Measurements from ENCODE around the gene POLR2F. TPM values are rescaled to one million over a fixed set of nuclear protein-coding genes. Genes with fewer than 3 reads are reported as not detected.
A peak's percentile ranks its signal among the peaks of the same experiment; 100 is the strongest.

The POLR2F gene
- total RNA-seq, 4 donors from 2014 or later = 84.1 to 152 (median 134) TPM

DNA sequence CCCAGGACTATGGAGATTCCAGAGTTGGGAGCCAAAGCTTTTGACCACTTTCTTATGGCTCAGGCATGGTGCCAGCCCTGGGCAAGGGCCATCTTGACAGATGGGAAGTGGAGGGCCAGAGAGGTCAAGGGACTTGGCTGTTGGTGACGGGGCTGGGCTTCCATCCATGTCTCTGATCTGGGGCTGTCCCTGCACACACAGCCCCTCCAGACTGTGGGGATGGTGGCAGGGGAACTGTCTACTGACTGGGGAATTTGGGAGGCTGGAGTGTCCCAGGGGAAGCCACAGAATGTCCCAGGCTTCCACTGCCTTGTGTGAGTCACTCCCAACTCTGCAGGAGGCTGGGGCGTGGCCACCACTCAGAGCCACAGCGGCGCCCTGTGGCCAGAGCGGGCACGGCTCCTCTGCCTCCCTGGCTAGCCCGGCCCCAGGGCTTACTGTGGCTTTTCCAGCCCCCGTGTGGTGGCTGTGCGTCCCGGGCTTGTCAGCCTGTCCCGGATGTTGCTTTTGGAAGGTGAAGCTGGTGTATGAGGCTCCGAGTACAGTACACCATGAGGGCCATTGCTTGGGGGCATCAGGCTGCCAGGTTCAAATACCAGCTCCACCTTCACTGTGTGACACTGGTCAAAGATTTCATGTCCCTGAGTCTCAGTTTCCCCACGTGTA lies 19.7 kb upstream of the POLR2F start:
- Histone ChIP-seq H3K27ac (peak overlapping the region; percentile 63 to 83 (median 70)), H3K9me3 (no peaks in the 10 kb centered on the region), H3K4me1 (peaks cover 11 to 12% of the 10 kb centered on the region in 2 donors), H3K4me3 (no peak overlapping the region), H3K36me3 (peaks cover 0 to 14% of the 10 kb centered on the region in 2 donors), H3K27me3 (no peaks in the 10 kb centered on the region)
- peak; percentile 96 to 99 for ATAC-seq
- intact Hi-C loops (cut with DNase I; ENCODE audit: low total_unique reads) (loop anchor here (1.0 to 5.0 kb wide), 3 partner anchors 28 to 117 kb away; partner anchors contain the start of gene MICALL1), in situ Hi-C loops (cut with MboI; ENCODE audit: low sequenced_read_pairs in 4 of 4) (no loop called here)
- no peak for TF ChIP-seq POLR2A (IDR thresholded peaks at IDR 0.05)
- TF ChIP-seq, protein P1, sequence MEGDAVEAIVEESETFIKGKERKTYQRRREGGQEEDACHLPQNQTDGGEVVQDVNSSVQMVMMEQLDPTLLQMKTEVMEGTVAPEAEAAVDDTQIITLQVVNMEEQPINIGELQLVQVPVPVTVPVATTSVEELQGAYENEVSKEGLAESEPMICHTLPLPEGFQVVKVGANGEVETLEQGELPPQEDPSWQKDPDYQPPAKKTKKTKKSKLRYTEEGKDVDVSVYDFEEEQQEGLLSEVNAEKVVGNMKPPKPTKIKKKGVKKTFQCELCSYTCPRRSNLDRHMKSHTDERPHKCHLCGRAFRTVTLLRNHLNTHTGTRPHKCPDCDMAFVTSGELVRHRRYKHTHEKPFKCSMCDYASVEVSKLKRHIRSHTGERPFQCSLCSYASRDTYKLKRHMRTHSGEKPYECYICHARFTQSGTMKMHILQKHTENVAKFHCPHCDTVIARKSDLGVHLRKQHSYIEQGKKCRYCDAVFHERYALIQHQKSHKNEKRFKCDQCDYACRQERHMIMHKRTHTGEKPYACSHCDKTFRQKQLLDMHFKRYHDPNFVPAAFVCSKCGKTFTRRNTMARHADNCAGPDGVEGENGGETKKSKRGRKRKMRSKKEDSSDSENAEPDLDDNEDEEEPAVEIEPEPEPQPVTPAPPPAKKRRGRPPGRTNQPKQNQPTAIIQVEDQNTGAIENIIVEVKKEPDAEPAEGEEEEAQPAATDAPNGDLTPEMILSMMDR (IDR thresholded peaks at IDR 0.05 in 4 of 5, conservative IDR thresholded peaks at IDR 0.05 in 1 of 5) = peak; percentile 90 to 99 (median 96)
- DNase-seq = peak; percentile 79 to 88

DNA sequence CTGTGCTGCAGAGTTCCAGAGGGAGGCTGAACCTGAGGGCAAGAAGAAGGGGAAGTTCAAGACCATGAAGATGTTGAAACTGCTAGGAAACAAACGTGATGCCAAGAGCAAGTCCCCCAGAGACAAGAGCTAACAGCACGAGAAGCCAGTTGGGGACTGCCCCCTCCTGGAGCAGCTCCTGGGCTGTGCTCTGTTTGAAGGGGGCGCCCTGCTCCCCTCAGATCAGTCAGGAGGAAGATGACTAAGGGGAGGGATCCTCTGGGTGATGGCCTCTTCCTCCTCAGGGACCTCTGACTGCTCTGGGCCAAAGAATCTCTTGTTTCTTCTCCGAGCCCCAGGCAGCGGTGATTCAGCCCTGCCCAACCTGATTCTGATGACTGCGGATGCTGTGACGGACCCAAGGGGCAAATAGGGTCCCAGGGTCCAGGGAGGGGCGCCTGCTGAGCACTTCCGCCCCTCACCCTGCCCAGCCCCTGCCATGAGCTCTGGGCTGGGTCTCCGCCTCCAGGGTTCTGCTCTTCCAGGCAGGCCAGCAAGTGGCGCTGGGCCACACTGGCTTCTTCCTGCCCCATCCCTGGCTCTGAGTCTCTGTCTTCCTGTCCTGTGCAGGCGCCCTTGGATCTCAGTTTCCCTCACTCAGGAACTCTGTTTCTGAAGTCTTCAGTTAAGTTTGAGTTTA lies 12.7 kb upstream of the POLR2F start:
- Histone ChIP-seq H3K9me3 (no peaks in the 10 kb centered on the region), H3K4me1 (no peaks in the 10 kb centered on the region), H3K27me3 (no peaks in the 10 kb centered on the region), H3K4me3 (no peak overlapping the region), H3K36me3 (peaks cover 0 to 31% of the 10 kb centered on the region in 2 donors), H3K27ac (no peak overlapping the region)
- ATAC-seq (no peak), DNase-seq (no peak)
- in situ Hi-C loops (cut with MboI; ENCODE audit: low sequenced_read_pairs in 4 of 4) = no loop called here
- intact Hi-C loops (cut with DNase I; ENCODE audit: low total_unique reads) = no loop called here
- no peak for TF ChIP-seq POLR2A (IDR thresholded peaks at IDR 0.05)
- TF ChIP-seq, protein P1 (IDR thresholded peaks at IDR 0.05 in 4 of 5, conservative IDR thresholded peaks at IDR 0.05 in 1 of 5) = no peak

DNA sequence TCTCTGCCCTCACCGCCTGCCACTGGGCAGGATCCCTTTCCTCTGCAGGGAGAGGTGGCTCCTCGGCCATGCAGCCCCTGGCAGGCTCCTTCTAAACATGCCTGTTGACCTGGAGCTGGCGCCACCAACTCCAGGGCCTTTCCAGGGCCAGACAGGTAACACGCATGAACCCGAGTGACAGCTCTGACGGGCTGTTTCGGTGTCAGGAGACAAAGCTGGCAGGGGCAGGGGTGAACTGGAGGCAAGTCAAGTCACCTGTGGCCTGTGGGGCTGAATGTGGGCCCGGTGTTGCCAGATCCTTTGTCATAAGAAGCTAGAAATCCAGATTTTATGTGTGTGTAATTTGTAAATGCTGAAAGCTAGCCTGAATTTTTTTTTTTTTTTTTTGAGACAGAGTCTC lies 11.4 kb upstream of the POLR2F start:
- H3K36me3 ChIP-seq = peaks cover 0 to 28% of the 10 kb centered on the region in 2 donors
- TF ChIP-seq, protein P1 (IDR thresholded peaks at IDR 0.05 in 4 of 5, conservative IDR thresholded peaks at IDR 0.05 in 1 of 5) = no peak
- no peak for TF ChIP-seq POLR2A (IDR thresholded peaks at IDR 0.05)
- no peak overlapping the region for H3K27ac ChIP-seq
- ATAC-seq (no peak), DNase-seq (no peak)
- H3K9me3 ChIP-seq = no peaks in the 10 kb centered on the region
- intact Hi-C loops (cut with DNase I; ENCODE audit: low total_unique reads) (no loop called here), in situ Hi-C loops (cut with MboI; ENCODE audit: low sequenced_read_pairs in 4 of 4) (no loop called here)
- H3K4me1 ChIP-seq = no peaks in the 10 kb centered on the region
- no peak overlapping the region for H3K4me3 ChIP-seq
- no peaks in the 10 kb centered on the region for H3K27me3 ChIP-seq

DNA sequence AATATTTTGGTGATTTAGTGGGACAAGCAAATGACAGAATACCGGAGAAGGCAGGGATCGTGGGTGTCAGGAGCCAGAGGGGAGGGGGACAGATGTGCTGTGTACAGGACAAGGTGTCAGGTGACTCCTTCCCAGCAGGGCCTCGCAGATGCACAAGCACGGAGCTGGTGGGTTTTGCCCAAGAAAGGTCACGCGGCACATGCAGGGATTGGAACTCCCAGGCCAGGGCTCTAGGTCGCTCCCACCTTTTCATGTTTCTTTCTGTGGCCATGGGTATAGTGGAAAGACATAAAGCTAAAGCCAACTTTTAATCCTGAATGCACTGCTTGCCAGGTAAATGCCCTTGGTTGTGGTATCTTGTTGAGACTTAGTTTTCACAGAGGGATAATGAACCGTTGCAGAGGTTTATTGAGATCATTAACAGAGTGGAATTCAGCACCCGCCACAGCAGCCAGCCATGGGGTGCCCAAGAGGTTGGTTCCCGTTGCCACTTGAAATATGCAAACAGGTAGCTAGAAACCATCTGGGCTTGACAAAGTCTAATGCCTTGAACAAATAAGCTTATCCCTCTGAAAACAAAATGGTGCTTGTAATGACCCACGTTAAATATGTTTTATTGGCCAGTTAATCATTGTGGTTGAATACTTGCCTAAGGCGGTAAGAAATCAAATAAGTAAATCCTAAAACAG lies 10.2 kb upstream of the POLR2F start:
- no peaks in the 10 kb centered on the region for H3K9me3 ChIP-seq
- in situ Hi-C loops (cut with MboI; ENCODE audit: low sequenced_read_pairs in 4 of 4) (no loop called here), intact Hi-C loops (cut with DNase I; ENCODE audit: low total_unique reads) (no loop called here)
- no peaks in the 10 kb centered on the region for H3K27me3 ChIP-seq
- H3K4me3 ChIP-seq = no peak overlapping the region
- H3K36me3 ChIP-seq = peaks cover 0 to 21% of the 10 kb centered on the region in 2 donors
- TF ChIP-seq POLR2A (IDR thresholded peaks at IDR 0.05) = no peak
- TF ChIP-seq, protein P1 (IDR thresholded peaks at IDR 0.05 in 4 of 5, conservative IDR thresholded peaks at IDR 0.05 in 1 of 5) = no peak
- H3K27ac ChIP-seq = no peak overlapping the region
- DNase-seq (no peak), ATAC-seq (no peak)
- H3K4me1 ChIP-seq = no peaks in the 10 kb centered on the region
